Liver (tissue), 9 donors: ENCODE data around the gene CCM2L. TPM values are rescaled to one million over a fixed set of nuclear protein-coding genes. Genes with fewer than 3 reads are reported as not detected.

Experiments used
- DNase-seq: peaks from one replicate; pipeline ENCODE4 v3.0.0-alpha.2; 2017; ENCODE audit warnings: low spot score
- H3K27ac ChIP-seq, 2 donors: one replicate each; pipeline ENCODE4 v1.7.0; 2013; ENCODE audit warnings: inconsistent platforms in 2 of 2, low read length in 2 of 2, control low read depth in 1 of 2, low read depth in 1 of 2, mild to moderate bottlenecking in 1 of 2
- H3K27me3 ChIP-seq, 4 donors: one replicate each; pipeline versions ENCODE4 v1.6.1 to v1.7.0; 2013; ENCODE audit warnings: low read length in 3 of 4, inconsistent platforms in 1 of 4, mild to moderate bottlenecking in 1 of 4, moderate library complexity in 1 of 4; ENCODE audit not compliant: control insufficient read depth in 4 of 4, insufficient read depth in 4 of 4
- H3K36me3 ChIP-seq, 4 donors: one replicate each; pipeline versions ENCODE4 v1.6.1 to v1.7.0; 2013; ENCODE audit warnings: low read length in 3 of 4, mild to moderate bottlenecking in 3 of 4, low read depth in 1 of 4, moderate library complexity in 1 of 4; ENCODE audit not compliant: control insufficient read depth in 4 of 4, insufficient read depth in 3 of 4
- H3K4me1 ChIP-seq, 4 donors: one replicate each; pipeline versions ENCODE4 v1.6.1 to v1.7.0; 2013; ENCODE audit warnings: low read length in 3 of 4, mild to moderate bottlenecking in 3 of 4, moderate library complexity in 1 of 4; ENCODE audit not compliant: control insufficient read depth in 4 of 4, insufficient read depth in 4 of 4
- H3K4me3 ChIP-seq, 3 donors: one replicate each; pipeline versions ENCODE4 v1.6.1 to v1.7.0; 2013; ENCODE audit warnings: low read length in 3 of 3, control low read depth in 1 of 3, low read depth in 1 of 3, mild to moderate bottlenecking in 1 of 3
- H3K9ac ChIP-seq, 2 donors: one replicate each; pipeline ENCODE4 v1.7.0; 2013; ENCODE audit warnings: low read length in 2 of 2, mild to moderate bottlenecking in 2 of 2, moderate library complexity in 2 of 2, control low read depth in 1 of 2, low read depth in 1 of 2
- H3K9me3 ChIP-seq, 4 donors: one replicate each; pipeline versions ENCODE4 v1.6.1 to v1.7.0; 2013; ENCODE audit warnings: low read length in 3 of 4; ENCODE audit not compliant: control insufficient read depth in 4 of 4
- ATF3 ChIP-seq: IDR thresholded peaks from 2 replicates; pipeline ENCODE4 v1.6.1; 2016; ENCODE audit warnings: antibody characterized with exemption
- CTCF ChIP-seq: fragments of 150-350 bp; IDR thresholded peaks from 2 replicates; pipeline ENCODE4 v1.5.1; 2017; ENCODE audit warnings: improper control_type of control experiment, low read depth, low read length; ENCODE audit not compliant: missing input control
- EGR1 ChIP-seq, 2 donors: IDR thresholded peaks; 2 replicates each; pipeline ENCODE4 v1.6.1; 2016 to 2018; ENCODE audit warnings: antibody characterized with exemption in 2 of 2, low read depth in 2 of 2
- FOXA2 ChIP-seq: IDR thresholded peaks from 2 replicates; pipeline ENCODE4 v1.6.1; 2016; ENCODE audit warnings: antibody characterized with exemption
- GABPA ChIP-seq, 2 donors: IDR thresholded peaks in 1 of 2; conservative IDR thresholded peaks in 1 of 2; 2 replicates each; pipeline ENCODE4 v1.6.1; 2016; ENCODE audit warnings: antibody characterized with exemption in 2 of 2, mild to moderate bottlenecking in 1 of 2, moderate library complexity in 1 of 2
- HNF4A ChIP-seq, 2 donors: conservative IDR thresholded peaks; 2 replicates each; pipeline ENCODE4 v1.6.1; 2016; ENCODE audit warnings: antibody characterized with exemption in 2 of 2, mild to moderate bottlenecking in 2 of 2
- HNF4G ChIP-seq: IDR thresholded peaks from 2 replicates; pipeline ENCODE4 v1.6.1; 2016; ENCODE audit warnings: antibody characterized with exemption
- JUND ChIP-seq, 2 donors: IDR thresholded peaks; 2 replicates each; pipeline ENCODE4 v1.6.1; 2016; ENCODE audit warnings: antibody characterized with exemption in 2 of 2
- MAX ChIP-seq: IDR thresholded peaks from 2 replicates; pipeline ENCODE4 v1.6.1; 2016; ENCODE audit warnings: antibody characterized with exemption
- NR2F2 ChIP-seq: IDR thresholded peaks from 2 replicates; pipeline ENCODE4 v1.6.1; 2016; ENCODE audit warnings: antibody characterized with exemption
- RAD21 ChIP-seq, 2 donors: IDR thresholded peaks; 2 replicates each; pipeline ENCODE4 v1.6.1; 2016; ENCODE audit warnings: antibody characterized with exemption in 2 of 2, mild to moderate bottlenecking in 2 of 2
- REST ChIP-seq: IDR thresholded peaks from 2 replicates; pipeline ENCODE4 v1.6.1; 2016; ENCODE audit warnings: antibody characterized with exemption, mild to moderate bottlenecking
- RXRA ChIP-seq, 2 donors: IDR thresholded peaks; 2 replicates each; pipeline ENCODE4 v1.6.1; 2017 to 2018; ENCODE audit warnings: antibody characterized with exemption in 2 of 2, mild to moderate bottlenecking in 1 of 2
- SP1 ChIP-seq: IDR thresholded peaks from 2 replicates; pipeline ENCODE4 v1.6.1; 2018; ENCODE audit warnings: antibody characterized with exemption, mild to moderate bottlenecking
- TAF1 ChIP-seq: conservative IDR thresholded peaks from 2 replicates; pipeline ENCODE4 v1.6.1; 2016; ENCODE audit warnings: antibody characterized with exemption, mild to moderate bottlenecking
- YY1 ChIP-seq: IDR thresholded peaks from 2 replicates; pipeline ENCODE4 v1.6.1; 2016; ENCODE audit warnings: antibody characterized with exemption, mild to moderate bottlenecking
- ZBTB33 ChIP-seq: IDR thresholded peaks from 2 replicates; pipeline ENCODE4 v1.6.1; 2016; ENCODE audit warnings: antibody characterized with exemption
- WGBS: extraction: QIAGEN DNeasy Blood & Tissue Kit; methylation state at CpG from one replicate; pipeline ENCODE4 v1.1.7; 2013; 5-methylcytosine and 5-hydroxymethylcytosine counted together
- polyA plus RNA-seq, 2 donors: library from polyadenylated mRNA; stranded (reverse) in 1 of 2; unstranded in 1 of 2; fragments of 200-250 nt in 1 of 2; fragments of >200 nt in 1 of 2; fragmentation: Nextera tagmentation in 1 of 2; extraction: Ambion mirVana in 1 of 2; gene quantifications; one replicate each; pipeline versions ENCODE4 v1.2.1 to v1.2.3, GENCODE V29; 2013 to 2015
- total RNA-seq, 2 donors: library from RNA; depleted of rRNA; stranded (reverse); fragments of >200 nt; gene quantifications; one replicate each; pipeline ENCODE4 v1.2.3, GENCODE V29; 2014
- donor health status: healthy.
- donor health status: healthy.
- donor health status: healthy.
- donor health status: healthy.
- donor health status: healthy.

CCM2L gene
- total and polyA plus RNA-seq, 4 donors: 0.31 to 2.1 (median 1.2) TPM

- H3K4me1 ChIP-seq: peaks cover 0 to 8% (median 4%) of the 10 kb centered on the region in 4 donors
- H3K36me3 ChIP-seq: no peaks in the 10 kb centered on the region
- no peak for TF ChIP-seq RXRA (IDR thresholded peaks at IDR 0.05)
- no peak for TF ChIP-seq YY1
- TF ChIP-seq CTCF: no peak
- no peak for TF ChIP-seq HNF4G
- no peak for TF ChIP-seq ATF3
- no peak for TF ChIP-seq JUND (IDR thresholded peaks at IDR 0.05)
- no peak for TF ChIP-seq RAD21 (IDR thresholded peaks at IDR 0.05)
- no peak for TF ChIP-seq GABPA (IDR thresholded peaks at IDR 0.05 in 1 of 2, conservative IDR thresholded peaks at IDR 0.05 in 1 of 2)
- TF ChIP-seq MAX: no peak
- no peak for TF ChIP-seq EGR1 (IDR thresholded peaks at IDR 0.05; ENCODE audit: low read depth in 2 of 2)
- no peak for TF ChIP-seq TAF1
- no peak for TF ChIP-seq NR2F2
- TF ChIP-seq SP1: no peak
- TF ChIP-seq FOXA2: no peak
- TF ChIP-seq REST: no peak
- H3K27ac ChIP-seq: no peak overlapping the region
- peaks cover 0 to 11% (median under 1%) of the 10 kb centered on the region in 4 donors for H3K27me3 ChIP-seq
- no peak overlapping the region for H3K4me3 ChIP-seq
- DNase-seq: no peak
- no peak overlapping the region for H3K9ac ChIP-seq
- no peaks in the 10 kb centered on the region for H3K9me3 ChIP-seq
- WGBS: 39% methylated on average over 11 of the region's 11 CpGs
Measured at GRCh38 chr20:32019563-32020463, 9.6 kb downstream of the CCM2L start.

- Histone ChIP-seq H3K4me1 (peaks cover 0 to 8% (median 4%) of the 10 kb centered on the region in 4 donors), H3K9me3 (no peaks in the 10 kb centered on the region), H3K27me3 (peaks cover 0 to 11% (median under 1%) of the 10 kb centered on the region in 4 donors), H3K36me3 (no peaks in the 10 kb centered on the region), H3K4me3 (no peak overlapping the region), H3K27ac (no peak overlapping the region), H3K9ac (no peak overlapping the region)
- WGBS: 76% methylated on average over 4 of the region's 4 CpGs
- no peak for DNase-seq
- TF ChIP-seq GABPA (IDR thresholded peaks at IDR 0.05 in 1 of 2, conservative IDR thresholded peaks at IDR 0.05 in 1 of 2) (no peak), REST (no peak), JUND (IDR thresholded peaks at IDR 0.05) (no peak), HNF4A (conservative IDR thresholded peaks at IDR 0.05) (no peak), ZBTB33 (no peak), ATF3 (no peak)
Measured at GRCh38 chr20:32021091-32021490, 10.9 kb downstream of the CCM2L start.
